GM19035 (cell line): Measurements from ENCODE around the gene CSGALNACT2.

Experiments
- ATAC-seq: cut with Tn5 transposase; IDR thresholded peaks from one replicate; pipeline ENCODE4 v1.9.1; 2021; ENCODE audit not compliant: unreplicated experiment

Gene CSGALNACT2

DNA sequence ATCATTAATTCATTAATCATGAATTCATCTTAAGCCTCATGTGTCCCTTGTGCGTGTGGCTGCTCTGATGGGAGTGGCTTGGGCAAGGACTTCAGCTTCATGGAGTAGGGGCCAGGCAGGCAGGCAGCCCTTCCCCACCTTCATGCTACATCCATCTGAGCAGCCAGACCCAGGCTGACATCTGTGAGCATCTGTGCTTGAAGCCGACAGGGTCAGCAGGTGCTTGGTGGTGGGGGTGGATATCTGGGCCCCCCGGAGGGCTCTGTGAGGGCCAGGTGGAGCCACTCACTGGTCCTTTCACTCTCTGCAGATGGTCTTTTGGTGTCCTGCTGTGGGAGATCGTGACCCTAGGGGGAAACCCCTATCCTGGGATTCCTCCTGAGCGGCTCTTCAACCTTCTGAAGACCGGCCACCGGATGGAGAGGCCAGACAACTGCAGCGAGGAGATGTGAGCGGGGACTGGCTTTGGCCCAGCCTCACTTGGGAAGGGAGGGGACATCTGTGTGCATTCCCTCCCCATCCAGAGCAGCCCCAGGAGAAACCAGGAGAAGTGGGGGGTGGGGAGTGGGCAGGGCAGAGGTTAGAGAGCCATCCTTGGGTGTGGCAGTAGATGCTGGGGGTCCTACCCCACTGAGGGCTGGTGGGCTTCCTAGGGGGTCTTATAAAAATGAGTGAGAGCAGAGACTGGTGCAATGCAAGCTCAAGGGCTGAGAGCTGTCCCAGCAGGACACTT, 14.7 kb upstream of the CSGALNACT2 start:
- ATAC-seq: no peak

DNA sequence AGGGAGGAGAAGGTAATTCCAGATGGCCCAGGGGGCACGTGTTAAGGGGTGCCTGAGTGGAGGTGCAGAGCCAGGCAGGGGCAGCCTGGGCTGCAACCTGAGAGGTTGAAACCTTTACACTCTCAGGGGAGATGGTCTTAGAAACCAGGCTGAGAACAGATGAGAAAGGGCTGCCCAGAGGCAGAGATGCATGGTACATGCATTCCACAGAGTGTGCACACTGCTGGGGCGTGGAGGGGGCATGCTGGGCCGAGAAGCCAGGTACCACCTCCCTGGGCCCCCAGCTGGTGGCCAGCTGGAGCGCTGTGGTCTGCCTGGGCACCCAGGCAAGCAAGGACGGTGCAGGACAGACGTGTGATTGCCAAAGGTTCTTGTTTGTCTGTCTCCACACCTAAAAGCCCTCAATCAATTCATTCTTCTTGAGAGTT, 14.1 kb upstream of the CSGALNACT2 start:
- ATAC-seq: no peak

DNA sequence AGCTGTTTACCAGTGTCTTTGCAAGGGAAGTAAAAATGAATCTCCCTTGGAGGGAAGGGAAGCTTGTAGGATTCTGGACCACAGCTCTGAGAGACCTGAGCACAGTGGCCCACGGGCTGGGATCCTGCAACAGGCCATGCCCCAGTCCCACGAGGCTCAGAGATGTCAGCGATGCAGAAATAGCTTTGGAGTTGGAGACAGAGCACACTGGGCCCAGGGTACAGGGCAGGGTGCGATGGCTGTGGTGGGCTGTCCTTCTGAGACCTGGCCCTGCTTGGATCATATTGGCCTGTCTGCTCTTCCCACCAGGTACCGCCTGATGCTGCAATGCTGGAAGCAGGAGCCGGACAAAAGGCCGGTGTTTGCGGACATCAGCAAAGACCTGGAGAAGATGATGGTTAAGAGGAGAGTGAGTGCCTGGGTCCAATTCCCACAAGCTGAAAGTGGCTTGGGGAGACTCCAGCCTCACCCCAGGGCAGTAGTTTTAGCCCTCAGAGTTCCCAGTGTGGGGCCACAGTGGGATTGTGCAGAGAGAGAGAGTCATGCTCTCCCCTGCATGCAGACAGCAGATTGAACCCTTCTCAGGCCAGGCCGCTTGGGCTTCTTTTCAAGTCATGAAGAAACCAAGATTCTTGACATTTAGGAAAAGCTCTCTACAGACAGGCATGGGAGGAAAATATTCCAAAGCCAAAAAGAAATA, 13.5 kb upstream of the CSGALNACT2 start:
- no peak for ATAC-seq

DNA sequence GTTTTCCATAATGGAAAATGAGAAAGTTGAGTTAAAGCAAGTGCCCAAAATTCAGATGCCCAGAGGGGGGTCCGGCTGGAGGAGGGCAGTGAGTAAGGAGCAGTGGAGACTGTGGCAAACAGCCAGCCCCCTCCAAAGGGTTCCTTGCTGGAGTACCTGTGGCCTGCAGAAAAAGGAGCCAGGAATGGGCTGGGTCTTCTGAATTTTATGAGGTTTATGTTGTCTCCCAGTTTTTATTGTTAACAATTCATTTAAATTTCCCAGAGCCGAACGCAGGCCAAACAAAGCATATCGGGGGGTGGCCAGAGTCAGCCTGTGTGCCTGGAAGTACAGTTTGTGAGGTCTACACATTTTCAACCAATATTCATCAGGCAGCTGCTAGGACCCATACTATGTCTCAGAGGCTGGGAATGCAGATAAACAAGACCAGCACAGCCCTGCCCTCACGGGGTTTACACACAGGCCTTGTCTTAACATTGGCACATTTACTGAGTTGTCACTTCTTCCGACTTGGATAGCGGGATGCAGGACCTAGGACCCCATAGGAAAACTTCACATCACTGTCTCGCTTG, 12.9 kb upstream of the CSGALNACT2 start:
- ATAC-seq: no peak

DNA sequence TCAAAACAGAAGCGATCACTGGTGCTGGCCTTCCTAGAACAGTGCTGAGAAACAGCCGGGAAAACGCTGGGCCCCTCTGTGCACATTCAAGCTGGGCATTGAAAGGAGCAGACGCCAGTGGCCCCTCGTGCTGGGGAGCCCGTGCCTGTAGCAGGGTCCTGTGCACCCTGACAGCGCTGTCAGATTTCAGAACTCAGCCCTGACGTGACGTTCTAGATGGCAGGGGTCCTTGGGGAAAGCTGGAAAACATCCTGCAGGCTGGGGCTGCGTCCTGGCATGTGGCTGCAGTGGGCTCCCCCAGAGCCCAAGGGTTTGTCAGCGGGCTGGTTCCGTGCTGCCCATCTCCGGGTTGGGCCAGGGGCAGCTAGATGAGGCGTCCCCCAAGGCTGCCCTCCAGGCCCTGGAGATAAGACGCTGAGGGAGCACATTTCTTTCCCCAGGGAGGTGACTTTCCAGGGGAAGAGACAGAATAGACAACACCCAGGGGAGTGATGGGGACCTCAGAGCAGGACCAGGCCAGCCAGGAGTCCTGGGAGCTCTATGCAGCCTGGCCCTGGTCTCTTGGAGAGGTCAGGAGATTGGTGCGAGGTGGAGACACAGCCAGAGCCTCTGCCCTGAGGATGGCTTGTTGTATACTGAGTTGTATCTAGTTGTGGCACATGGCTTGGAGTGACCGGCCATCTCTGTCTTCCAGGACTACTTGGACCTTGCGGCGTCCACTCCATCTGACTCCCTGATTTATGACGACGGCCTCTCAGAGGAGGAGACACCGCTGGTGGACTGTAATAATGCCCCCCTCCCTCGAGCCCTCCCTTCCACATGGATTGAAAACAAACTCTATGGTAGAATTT, 12.1 kb upstream of the CSGALNACT2 start:
- no peak for ATAC-seq

DNA sequence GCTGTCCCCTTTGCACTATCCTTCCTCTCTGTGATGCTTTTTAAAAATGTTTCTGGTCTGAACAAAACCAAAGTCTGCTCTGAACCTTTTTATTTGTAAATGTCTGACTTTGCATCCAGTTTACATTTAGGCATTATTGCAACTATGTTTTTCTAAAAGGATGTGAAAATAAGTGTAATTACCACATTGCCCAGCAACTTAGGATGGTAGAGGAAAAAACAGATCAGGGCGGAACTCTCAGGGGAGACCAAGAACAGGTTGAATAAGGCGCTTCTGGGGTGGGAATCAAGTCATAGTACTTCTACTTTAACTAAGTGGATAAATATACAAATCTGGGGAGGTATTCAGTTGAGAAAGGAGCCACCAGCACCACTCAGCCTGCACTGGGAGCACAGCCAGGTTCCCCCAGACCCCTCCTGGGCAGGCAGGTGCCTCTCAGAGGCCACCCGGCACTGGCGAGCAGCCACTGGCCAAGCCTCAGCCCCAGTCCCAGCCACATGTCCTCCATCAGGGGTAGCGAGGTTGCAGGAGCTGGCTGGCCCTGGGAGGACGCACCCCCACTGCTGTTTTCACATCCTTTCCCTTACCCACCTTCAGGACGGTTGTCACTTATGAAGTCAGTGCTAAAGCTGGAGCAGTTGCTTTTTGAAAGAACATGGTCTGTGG, 11.4 kb upstream of the CSGALNACT2 start:
- peak; percentile 48 for ATAC-seq

DNA sequence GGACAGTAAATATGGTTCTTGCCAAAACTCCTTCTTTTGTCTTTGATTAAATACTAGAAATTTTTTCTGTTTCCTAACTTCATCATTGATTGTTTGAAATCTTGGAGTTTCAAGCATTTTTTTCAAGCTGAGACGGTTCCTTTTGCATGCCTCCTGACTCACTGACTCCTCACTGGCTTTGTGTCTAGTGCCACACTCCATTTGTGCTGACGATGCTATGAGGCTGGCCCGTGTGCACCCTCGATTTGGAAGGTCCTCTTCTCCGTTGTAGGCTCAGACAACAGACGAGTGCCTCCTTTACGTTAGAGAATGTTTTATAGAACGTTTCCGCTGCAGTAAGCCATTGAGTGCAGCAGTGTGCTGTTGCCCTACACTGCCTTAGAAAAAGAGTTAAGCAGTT, 10.8 kb upstream of the CSGALNACT2 start:
- ATAC-seq: no peak

DNA sequence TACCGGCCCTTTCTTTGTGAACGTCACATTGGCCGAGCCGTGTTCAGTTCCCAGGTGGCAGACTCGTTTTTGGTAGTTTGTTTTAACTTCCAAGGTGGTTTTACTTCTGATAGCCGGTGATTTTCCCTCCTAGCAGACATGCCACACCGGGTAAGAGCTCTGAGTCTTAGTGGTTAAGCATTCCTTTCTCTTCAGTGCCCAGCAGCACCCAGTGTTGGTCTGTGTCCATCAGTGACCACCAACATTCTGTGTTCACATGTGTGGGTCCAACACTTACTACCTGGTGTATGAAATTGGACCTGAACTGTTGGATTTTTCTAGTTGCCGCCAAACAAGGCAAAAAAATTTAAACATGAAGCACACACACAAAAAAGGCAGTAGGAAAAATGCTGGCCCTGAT, 9.9 kb upstream of the CSGALNACT2 start:
- no peak for ATAC-seq

DNA sequence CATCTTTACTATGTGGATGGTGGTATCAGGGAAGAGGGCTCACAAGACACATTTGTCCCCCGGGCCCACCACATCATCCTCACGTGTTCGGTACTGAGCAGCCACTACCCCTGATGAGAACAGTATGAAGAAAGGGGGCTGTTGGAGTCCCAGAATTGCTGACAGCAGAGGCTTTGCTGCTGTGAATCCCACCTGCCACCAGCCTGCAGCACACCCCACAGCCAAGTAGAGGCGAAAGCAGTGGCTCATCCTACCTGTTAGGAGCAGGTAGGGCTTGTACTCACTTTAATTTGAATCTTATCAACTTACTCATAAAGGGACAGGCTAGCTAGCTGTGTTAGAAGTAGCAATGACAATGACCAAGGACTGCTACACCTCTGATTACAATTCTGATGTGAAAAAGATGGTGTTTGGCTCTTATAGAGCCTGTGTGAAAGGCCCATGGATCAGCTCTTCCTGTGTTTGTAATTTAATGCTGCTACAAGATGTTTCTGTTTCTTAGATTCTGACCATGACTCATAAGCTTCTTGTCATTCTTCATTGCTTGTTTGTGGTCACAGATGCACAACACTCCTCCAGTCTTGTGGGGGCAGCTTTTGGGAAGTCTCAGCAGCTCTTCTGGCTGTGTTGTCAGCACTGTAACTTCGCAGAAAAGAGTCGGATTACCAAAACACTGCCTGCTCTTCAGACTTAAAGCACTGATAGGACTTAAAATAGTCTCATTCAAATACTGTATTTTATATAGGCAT, 9.1 kb upstream of the CSGALNACT2 start:
- ATAC-seq: peak; percentile 43

DNA sequence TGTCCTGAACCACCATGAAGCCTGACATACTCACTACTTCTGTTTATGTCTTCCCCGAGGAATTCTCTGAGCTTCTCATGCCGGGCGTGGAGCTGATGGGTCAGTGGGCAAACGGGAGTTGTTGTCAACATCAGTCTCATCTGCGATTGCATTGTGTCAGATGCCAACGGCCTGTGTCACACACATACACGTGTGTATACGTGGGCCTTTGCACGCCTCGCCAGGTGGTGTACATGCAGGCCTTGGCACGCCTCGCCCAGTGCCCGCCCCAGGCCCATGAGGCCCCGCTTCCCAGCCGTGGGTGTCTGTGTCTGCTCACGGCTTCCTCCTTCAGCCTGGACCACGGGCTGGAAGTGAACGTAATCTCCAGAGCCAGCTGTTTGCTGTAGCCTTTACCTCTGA, 7.5 kb upstream of the CSGALNACT2 start:
- no peak for ATAC-seq

DNA sequence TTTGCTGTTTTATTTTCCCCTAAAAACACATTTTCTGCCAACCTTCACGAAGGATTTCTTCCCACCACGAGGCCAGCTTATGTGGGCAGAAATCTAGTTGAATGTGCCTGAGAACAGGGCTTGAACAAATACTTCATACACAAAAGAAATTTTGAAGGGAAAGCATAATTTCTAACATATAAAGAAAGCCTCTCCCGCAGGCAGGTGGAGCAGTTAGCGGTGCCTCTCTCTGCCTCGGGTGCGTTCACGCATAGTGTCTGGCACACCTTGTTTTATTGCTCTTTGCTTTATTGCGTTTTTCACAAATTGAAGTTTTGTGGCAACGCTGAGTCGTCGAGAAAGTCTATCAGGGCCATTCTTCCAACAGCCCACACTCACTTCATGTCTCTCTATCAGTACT, 7.0 kb upstream of the CSGALNACT2 start:
- no peak for ATAC-seq

DNA sequence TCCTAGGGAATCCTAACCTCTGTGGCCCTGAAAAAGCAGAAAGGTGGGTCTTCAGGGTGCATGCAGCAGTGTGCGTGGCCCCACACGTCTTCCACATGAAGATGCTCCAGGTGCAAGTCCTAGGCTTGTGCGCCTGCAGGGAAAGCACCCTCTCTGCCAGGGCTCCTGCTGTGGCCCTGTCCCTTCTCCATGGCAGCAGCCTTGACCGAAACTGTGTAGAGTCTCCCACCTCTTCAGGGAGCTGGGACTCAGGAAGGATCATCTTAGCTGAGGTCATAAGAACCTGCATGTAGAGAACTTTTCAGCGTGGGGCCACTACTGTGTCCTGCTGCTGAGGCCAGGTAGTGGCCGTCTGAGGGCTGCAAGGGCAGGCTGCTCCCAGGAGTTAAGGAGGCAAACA, 6.3 kb upstream of the CSGALNACT2 start:
- ATAC-seq: no peak

DNA sequence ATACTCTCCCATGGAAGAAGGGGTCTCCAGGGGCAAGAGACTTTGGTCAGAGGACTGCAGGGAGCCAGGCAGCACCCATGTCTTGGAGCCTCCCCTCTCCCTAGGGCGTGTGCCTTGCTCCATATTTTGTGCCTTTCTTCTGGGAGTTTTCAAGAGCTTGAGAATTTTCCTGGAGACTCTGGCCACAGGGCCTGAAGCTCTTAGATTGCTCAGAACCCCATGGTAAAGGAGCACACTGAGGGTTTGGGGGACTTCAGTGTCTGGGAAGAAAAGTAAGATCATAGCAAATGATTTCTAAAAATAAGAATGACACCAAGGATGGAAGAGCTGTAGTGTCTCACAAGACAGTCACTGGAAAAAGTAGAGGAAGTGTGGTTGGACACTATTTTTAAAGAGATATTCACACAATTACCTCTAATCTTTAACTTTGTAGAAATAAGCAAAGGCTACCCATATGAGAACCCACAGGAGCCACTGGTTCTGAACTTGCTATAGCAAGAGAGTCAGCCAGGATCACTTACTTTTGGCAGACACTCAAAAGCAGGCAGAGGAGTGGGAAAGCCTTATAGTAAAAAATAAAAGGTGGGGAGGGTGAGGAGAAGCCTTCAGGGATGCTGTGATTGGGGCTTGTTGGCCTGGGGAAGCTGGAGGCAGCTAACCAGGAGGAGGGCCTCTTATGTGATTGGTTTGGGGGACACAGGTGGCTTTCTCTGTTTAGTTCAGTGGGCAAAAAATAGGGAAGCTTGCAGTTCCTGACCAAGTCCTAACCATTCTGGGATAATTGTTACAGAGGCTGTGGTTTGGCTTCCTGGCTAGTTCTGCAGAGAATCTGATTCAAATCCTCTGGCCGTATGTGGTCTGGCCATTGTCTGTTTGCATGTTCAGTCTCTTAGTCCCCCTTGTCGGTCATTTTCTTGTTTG, 5.1 kb upstream of the CSGALNACT2 start:
- no peak for ATAC-seq

DNA sequence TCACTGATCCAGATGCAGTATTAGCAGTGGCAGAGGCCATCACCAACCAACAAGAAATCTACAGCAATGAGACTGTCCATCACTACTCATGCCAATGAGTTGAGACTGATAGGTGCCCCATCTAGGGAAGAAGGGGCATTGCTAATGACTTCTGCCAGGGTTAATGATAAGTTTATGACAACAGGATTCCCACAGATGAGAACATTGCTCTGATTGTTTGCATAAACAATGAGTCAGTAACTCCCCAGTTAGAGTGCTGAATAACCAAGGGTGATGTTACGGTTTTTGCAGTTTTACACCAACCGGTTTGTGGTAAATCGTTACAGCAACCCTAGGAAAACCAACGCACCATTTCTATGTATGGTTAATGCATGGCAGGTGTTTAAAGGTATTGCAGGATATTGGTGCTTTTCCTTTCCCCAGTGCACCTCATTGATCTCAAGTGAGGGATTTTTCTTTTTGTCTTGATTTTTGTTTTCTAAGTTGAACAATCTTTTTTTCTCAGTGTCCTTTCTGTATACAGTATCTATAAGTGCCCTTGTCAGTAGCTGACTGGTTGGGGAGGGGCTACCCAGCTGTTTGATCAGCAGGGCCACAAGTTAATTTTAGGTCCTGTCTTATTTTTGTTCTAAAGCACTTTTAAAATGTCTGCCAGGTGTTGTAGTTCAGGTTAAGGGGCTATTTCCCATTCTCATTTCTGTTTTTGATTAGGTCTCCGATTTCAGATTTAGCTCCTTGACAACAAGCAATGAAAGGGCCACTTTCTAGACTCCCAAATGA, 3.9 kb upstream of the CSGALNACT2 start:
- no peak for ATAC-seq

DNA sequence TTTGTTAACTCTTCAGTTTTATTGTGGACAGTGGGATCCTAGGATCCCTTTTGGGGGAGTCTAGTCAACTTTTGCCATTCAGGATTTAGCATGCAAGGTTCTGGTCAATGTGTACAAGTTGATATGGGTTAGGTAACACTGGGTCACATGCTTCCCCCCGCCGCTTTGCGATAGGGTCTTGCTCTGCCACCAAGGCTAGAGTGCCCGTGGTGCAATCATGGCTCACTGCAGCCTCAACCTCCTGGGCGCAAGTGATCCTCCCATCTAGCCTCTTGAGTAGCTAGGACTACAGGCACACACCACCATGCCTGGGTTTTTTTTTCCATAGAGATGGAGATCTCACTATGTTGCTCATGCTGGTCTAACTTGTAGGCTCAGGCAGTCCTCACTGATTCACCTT, 3.2 kb upstream of the CSGALNACT2 start:
- no peak for ATAC-seq

DNA sequence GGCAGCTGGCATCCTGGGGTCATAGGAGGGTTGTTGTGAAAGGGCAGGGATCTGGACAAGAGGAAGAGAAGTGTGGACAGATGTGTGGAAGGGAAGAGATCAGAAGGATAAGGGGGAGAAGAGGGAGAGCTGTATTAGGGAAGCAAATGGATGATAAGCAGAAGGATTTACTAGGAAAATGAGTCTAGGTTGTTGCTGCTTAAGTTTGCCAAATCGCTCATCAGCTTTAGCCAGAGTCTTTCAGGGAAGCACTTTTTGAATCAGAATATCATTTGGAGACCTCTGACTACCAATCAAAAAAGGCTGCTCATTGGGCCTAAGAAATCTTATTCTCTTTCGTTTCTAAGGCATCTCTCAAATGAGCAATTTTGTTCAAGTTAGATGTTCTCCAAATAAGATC, 2.6 kb upstream of the CSGALNACT2 start:
- no peak for ATAC-seq

DNA sequence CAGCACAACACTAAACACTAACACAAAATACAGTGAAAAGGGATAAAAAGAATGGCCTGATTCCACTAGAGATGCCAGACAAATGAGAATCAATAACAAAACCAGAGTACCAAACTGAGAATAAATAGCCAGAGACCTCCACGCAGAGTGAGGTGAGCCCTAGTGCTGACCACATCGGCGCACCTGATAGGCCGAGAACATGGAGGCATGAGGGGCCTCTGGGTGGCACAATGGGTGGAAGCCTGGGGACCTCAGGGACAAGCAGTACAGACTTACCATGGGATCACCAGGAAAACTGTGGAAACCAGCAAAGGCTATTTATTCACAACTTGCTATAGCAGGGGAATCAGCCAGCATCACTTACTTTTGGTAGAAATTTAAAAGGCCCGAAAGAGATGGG, 1.8 kb upstream of the CSGALNACT2 start:
- ATAC-seq: no peak

DNA sequence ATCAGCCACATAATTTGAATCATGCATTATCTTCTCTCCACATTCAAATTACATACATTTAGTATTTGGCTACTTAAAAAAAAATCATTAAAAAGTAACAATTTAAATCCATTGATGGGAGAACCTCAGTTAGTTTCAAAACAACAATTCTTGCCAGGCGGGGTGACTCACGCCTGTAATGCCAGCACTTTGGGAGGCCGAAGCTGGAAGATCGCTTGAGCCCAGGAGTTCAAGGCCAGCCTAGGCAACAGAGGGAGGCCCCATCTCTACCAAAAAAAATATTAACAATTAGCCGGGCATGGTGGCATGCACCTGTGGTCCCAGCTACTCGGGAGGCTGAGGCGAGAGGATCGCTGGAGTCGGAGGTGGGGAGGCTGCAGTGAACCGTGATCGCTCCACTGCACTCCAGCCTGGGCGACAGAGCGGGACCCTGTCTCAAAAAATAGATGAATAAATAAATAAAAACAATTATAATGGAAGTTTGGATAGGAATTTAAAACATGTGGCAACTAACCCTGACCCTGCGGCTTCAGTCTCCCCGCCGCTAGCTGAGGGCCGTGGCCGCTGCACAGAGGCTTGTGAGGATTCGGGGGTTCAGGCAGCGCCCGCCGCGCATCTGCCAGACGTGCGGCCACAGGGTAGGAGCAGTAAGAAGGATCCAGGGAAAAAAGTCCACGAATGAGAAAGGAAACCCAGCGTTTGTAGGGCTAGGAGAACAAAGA, 1.1 kb upstream of the CSGALNACT2 start:
- ATAC-seq: peak; percentile 0
